CD4-positive, alpha-beta T cell treated with Interleukin-4 for 1 hour (primary cell): ENCODE data around the gene RBM33.

ENCODE experiments used
- DNase-seq, 2 donors: peaks; one replicate each; pipeline ENCODE4 v3.0.0-alpha.2; 2020 to 2022

RBM33 gene

DNA sequence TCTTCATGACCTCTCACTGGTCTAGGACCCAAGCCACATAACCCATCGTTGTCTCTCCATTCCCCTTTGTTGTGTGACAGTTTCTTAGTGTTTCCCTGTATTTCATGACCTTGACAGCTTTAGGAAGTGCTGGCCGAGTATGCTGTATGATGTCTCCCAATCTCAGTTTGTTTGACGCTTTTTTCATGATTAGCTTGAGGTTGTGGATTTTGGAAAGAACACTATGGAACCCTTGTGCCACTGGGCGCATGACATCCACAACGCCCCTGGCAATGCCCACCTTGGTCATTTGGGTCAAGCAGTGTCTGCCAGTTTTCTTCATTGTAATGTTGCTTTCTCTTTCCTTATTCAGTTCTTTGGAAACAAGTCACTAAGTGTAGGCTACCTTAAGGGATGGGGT is 52.3 kb downstream of the RBM33 start:
- DNase-seq, result no peak

- DNase-seq, result no peak
These were observed 54.2 kb downstream of the RBM33 start for GRCh38 chr7:155698633-155699032.

- no peak for DNase-seq
These were observed 54.7 kb downstream of the RBM33 start for GRCh38 chr7:155699180-155699579.

GRCh38 chr7:155700847-155701246 is 56.4 kb downstream of the RBM33 start:
- no peak for DNase-seq

- DNase-seq, result no peak
These were observed 57.6 kb downstream of the RBM33 start for GRCh38 chr7:155701972-155702544.

DNA sequence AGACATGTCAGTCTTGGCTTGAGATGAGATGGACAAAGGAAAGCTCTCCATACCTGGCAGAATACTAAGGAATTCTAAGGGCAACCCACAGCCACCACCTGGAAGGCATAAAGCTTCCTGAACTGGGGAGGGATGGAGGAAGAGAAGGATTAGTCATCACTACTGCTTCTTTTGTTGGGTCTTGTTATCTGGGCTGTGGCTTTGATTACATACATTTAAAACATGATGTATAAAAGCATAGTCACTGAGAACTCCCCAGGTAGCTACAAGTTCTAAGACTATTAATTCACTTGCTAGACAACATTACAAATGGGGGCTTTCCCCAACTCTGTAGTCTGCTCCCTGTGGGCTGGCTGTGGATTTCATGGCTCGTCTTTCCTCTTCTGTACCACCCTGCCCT is 58.2 kb downstream of the RBM33 start:
- DNase-seq, result no peak

DNA sequence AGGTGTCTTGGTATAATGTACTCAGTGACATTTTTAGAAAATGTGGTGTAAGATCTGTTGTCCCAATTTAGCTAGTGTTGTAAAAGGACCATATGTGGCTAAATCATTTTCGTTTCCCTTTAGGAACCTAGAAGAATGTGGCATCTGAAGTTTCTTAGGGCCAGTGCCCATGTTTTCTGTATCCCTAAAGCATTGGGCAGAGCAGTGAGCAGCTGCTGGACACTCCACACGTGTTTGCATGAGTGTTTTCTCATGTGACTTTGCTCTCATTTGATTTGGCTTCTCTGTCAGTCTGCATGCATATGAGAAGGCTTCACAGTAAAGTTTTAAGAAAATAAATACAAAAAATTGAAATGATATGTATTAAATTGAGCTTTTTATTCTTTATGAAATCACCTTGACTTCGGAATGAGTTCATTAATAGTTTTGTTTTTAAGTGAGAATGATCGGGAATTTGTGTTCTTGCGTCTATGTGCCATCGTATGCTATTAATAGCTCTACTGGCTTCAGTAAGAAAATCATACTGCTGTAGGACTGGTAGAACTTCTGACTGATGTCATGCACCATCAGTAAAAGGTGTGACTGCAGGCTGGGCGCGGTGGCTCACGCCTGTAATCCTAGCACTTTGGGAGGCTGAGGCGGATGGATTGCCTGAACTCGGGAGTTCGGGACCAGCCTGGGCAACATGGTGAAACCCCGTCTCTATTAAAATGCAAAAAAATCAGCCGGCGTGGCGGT is 61.3 kb downstream of the RBM33 start:
- DNase-seq, result no peak

DNA sequence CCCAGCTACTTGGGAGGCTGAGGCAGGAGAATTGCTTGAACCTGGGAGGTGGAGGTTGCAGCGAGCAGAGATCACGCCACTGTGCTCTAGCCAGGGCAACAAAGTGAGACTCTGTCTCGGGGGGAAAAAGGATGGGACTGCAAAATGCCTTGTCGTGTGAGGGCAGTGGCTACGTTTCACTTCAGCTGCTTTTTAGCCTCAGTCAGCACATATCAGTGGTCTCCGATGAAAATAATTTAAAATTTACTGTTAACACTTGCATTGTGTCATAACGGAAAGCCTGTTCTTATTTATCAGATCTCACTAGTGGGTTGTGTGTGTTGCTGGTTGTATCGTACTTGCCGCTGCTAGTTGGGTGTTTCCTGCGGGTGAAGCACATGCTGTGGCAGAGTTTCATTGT is 61.9 kb downstream of the RBM33 start:
- DNase-seq, result no peak

GRCh38 chr7:155709453-155709852 is 65.0 kb downstream of the RBM33 start:
- DNase-seq, result no peak

DNA sequence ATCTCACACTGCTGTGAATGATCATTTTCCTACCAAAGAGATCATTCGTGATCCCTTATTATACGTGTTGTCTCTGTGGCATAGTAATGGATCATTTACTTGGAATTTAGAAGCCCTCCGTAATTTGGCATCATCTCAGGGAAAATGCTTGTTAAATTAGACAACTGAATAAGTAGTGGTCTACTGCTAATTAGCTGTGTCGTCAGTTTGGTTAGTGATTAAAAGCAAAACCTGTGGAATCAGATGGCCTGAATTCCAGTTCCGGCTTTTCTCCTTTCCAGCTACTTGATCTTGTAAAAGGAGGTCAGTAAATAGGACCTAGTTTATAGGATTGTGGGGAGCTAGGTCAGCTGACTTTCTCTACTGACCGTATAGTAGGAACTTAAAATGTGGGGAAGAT is 65.6 kb downstream of the RBM33 start:
- DNase-seq, result no peak

DNA sequence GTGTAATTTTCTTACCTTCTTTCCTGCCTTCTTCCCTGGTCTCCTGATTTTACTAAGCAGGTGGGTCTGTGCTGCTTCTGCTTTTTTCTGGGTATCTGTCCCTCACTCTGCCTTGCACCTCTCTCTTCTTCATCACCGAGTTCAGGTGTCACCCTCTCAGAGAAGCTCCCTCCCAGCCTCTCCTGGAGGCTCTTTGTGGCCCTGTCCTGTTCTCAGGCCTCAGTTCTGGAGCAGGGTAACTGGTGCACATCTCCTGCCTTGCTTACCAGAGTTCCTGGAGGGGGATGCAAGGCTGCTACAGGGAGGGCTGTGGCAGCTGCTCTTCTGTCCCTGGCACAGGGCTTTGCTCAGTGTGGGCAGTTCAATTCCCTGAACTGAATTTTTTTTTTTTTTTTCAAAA is 66.1 kb downstream of the RBM33 start:
- no peak for DNase-seq

- DNase-seq, result no peak
These were observed 66.6 kb downstream of the RBM33 start for GRCh38 chr7:155711081-155711480.

- no peak for DNase-seq
These were observed 68.9 kb downstream of the RBM33 start for GRCh38 chr7:155713384-155713783.

- DNase-seq, result no peak
These were observed 70.2 kb downstream of the RBM33 start for GRCh38 chr7:155714702-155715101.

DNA sequence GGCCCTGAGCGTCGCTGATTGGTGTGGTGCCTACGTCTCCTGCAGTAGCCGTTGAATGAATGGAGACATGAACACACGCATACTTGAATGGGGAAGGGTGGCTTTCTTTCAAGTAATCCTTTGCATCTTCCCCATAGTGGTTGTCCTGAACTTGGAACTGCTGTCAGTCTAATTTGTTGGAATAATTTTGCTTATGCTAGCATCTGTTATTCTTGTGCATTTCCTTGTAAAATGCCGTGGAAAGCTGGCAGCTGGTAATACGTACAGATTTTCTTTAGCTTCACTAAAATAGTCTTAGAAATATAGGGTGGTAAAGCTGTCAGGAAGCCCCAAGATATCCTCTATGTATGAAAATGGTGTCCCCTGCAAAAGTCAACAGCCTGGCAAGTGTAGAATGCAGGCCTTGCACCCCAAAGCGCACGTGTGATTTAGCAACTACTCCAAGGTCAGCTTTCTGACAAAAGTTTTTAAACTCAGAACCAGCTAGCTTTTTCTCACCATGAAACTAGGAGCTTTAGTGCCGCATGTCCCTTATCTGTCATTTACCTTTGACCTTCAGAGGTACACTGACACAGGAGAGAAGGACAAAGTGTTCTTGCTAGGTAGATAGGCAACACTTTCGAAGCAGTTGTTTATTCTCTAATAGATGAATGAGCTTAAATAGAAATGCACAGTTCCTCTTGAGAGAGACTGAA is 70.8 kb downstream of the RBM33 start:
- no peak for DNase-seq

GRCh38 chr7:155717010-155717744 is 72.7 kb downstream of the RBM33 start:
- DNase-seq, result no peak

DNA sequence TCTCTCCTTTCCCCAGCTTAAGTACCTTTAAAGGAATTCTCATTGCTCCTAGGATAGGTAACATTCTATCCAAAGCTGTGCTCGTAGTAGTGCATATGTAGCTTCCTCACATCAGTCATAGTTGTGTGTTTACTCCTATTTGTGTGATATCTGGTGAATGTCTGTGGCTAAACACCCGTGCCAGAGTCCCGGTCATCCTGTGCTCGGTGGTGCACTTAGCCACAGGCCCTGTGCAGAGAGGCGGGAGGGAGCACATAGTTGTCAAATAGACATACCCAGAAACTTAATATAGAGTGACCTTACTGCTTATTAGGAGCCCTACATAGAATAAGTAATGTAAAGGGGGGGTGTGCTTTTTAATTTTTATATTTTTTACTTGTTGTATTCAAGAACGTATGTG is 76.6 kb downstream of the RBM33 start:
- DNase-seq, result no peak

GRCh38 chr7:155722118-155722517 is 77.7 kb downstream of the RBM33 start:
- DNase-seq, result no peak

- no peak for DNase-seq
These were observed 78.5 kb downstream of the RBM33 start for GRCh38 chr7:155722936-155723335.

DNA sequence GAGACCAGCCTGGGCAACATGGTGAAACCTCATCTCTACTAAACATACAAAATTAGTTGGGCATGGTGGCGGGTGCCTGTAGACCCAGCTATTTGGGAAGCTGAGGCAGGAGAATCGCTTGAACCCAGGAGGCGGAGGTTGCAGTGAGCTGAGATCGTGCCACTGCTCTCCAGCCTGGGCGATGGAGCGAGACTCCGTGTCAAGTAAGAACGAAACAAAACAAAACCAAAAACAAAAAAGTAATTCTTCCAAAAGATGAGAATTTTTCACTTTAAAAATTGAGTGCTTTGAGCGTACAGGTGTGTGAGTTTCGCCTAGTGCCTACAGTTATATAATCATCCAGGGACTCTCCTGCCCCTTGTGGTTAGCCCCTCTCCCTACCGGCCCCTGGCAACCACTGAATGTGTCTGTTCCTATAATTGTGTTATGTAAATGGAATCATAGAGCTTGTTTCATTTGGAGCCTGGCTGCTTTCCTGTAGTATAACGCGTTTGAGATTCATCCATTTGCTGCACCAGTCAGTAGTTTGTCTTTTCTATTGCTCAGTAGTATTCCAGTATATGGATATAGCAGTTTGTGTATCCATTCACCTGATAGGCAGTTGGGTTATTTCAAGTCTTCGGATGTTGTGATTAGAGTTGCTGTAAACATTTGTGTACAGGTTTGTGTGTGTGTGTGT is 80.0 kb downstream of the RBM33 start:
- no peak for DNase-seq

GRCh38 chr7:155725006-155725355 is 80.5 kb downstream of the RBM33 start:
- no peak for DNase-seq

- DNase-seq, result no peak
These were observed 83.2 kb downstream of the RBM33 start for GRCh38 chr7:155727616-155728015.

- no peak for DNase-seq
These were observed 83.7 kb downstream of the RBM33 start for GRCh38 chr7:155728116-155728515.
